Mesothelial cell of epicardium (in vitro differentiated cells): ENCODE data around the gene COL23A1. TPM values are rescaled to one million over a fixed set of nuclear protein-coding genes. Genes with fewer than 3 reads are reported as not detected.

Source experiments
- DNase-seq, 2 experiments: peaks; one replicate each; pipeline ENCODE4 v3.0.0; 2021; ENCODE audit warnings: low spot score in 2 of 2; ENCODE audit not compliant: unreplicated experiment in 2 of 2
- H3K27ac Mint-ChIP-seq: 2 replicates; pipeline ENCODE4 v1.8.0; 2021; ENCODE audit warnings: mixed read lengths
- H3K27me3 Mint-ChIP-seq: 2 replicates; pipeline ENCODE4 v1.8.0; 2021; ENCODE audit warnings: low read depth, mixed read lengths
- H3K36me3 Mint-ChIP-seq: 2 replicates; pipeline ENCODE4 v1.8.0; 2021; ENCODE audit warnings: mixed read lengths
- H3K4me1 Mint-ChIP-seq: 2 replicates; pipeline ENCODE4 v1.8.0; 2021; ENCODE audit warnings: mixed read lengths
- H3K4me3 Mint-ChIP-seq: 2 replicates; pipeline ENCODE4 v1.8.0; 2021; ENCODE audit warnings: mild to moderate bottlenecking, moderate library complexity, mixed read lengths
- H3K9me3 Mint-ChIP-seq: 2 replicates; pipeline ENCODE4 v1.8.0; 2021; ENCODE audit warnings: mixed read lengths
- total RNA-seq: library from RNA; stranded (reverse); gene quantifications from 3 replicates; pipeline ENCODE4 v1.2.1, GENCODE V29; 2021
- TF ChIP-seq, protein P1 (sequence below): fragments of 200-600 bp; sonication (generic); IDR thresholded peaks from one replicate; pipeline ENCODE4 v1.5.0; 2021; ENCODE audit warnings: antibody characterized with exemption; ENCODE audit not compliant: unreplicated experiment

The COL23A1 gene
- total RNA-seq, 1 donor from 2014 or later = 13.6 TPM

- no peak overlapping the region for H3K27ac Mint-ChIP-seq
- no peak overlapping the region for H3K4me3 Mint-ChIP-seq
- peaks cover 9% of the 10 kb centered on the region for H3K27me3 Mint-ChIP-seq
- TF ChIP-seq, protein P1, sequence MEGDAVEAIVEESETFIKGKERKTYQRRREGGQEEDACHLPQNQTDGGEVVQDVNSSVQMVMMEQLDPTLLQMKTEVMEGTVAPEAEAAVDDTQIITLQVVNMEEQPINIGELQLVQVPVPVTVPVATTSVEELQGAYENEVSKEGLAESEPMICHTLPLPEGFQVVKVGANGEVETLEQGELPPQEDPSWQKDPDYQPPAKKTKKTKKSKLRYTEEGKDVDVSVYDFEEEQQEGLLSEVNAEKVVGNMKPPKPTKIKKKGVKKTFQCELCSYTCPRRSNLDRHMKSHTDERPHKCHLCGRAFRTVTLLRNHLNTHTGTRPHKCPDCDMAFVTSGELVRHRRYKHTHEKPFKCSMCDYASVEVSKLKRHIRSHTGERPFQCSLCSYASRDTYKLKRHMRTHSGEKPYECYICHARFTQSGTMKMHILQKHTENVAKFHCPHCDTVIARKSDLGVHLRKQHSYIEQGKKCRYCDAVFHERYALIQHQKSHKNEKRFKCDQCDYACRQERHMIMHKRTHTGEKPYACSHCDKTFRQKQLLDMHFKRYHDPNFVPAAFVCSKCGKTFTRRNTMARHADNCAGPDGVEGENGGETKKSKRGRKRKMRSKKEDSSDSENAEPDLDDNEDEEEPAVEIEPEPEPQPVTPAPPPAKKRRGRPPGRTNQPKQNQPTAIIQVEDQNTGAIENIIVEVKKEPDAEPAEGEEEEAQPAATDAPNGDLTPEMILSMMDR = no peak
- no peaks in the 10 kb centered on the region for H3K9me3 Mint-ChIP-seq
- H3K4me1 Mint-ChIP-seq = peaks cover 54% of the 10 kb centered on the region
- H3K36me3 Mint-ChIP-seq = no peaks in the 10 kb centered on the region
- DNase-seq = no peak
Observed at GRCh38 chr5:178361657-178362445, 228.3 kb downstream of the COL23A1 start.

- H3K27me3 Mint-ChIP-seq = peaks cover 9% of the 10 kb centered on the region
- no peaks in the 10 kb centered on the region for H3K36me3 Mint-ChIP-seq
- H3K4me1 Mint-ChIP-seq = peaks cover 57% of the 10 kb centered on the region
- H3K9me3 Mint-ChIP-seq = no peaks in the 10 kb centered on the region
- no peak overlapping the region for H3K4me3 Mint-ChIP-seq
- peak overlapping the region; percentile 37 for H3K27ac Mint-ChIP-seq
- DNase-seq = no peak
- TF ChIP-seq, protein P1 = no peak
Observed at GRCh38 chr5:178360926-178361235, 229.3 kb downstream of the COL23A1 start.

- H3K27me3 Mint-ChIP-seq = peaks cover 9% of the 10 kb centered on the region
- H3K4me3 Mint-ChIP-seq = no peak overlapping the region
- no peaks in the 10 kb centered on the region for H3K9me3 Mint-ChIP-seq
- no peaks in the 10 kb centered on the region for H3K36me3 Mint-ChIP-seq
- H3K4me1 Mint-ChIP-seq = peaks cover 56% of the 10 kb centered on the region
- TF ChIP-seq, protein P1 = no peak
- DNase-seq = no peak
- H3K27ac Mint-ChIP-seq = no peak overlapping the region
Observed at GRCh38 chr5:178360222-178360925, 229.8 kb downstream of the COL23A1 start.

- Mint-ChIP-seq H3K27ac (no peak overlapping the region), H3K27me3 (peaks cover 9% of the 10 kb centered on the region), H3K36me3 (no peaks in the 10 kb centered on the region), H3K4me3 (no peak overlapping the region), H3K9me3 (no peaks in the 10 kb centered on the region), H3K4me1 (peaks cover 49% of the 10 kb centered on the region)
- no peak for DNase-seq
- TF ChIP-seq, protein P1 = no peak
Observed at GRCh38 chr5:178359738-178360137, 230.5 kb downstream of the COL23A1 start.

DNA sequence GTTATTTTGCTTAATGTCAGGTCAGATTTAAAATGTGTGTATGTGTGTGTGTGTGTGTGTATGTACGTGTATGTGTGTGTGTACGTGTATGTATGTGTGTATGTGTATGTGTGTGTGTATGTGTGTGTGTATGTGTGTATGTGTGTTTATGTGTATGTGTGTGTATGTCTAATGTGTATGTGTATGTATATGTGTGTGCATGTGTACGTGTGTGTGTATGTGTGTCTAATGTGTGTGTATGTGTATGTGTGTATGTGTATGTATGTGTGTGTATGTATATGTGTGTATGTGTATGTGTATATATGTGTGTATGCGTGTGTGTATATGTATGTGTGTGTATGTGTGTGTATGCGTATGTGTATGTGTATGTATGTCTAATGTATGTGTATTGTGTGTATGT lies 232.5 kb downstream of the COL23A1 start:
- Mint-ChIP-seq H3K36me3 (no peaks in the 10 kb centered on the region), H3K27me3 (peaks cover 9% of the 10 kb centered on the region), H3K4me1 (peaks cover 46% of the 10 kb centered on the region), H3K4me3 (no peak overlapping the region), H3K9me3 (no peaks in the 10 kb centered on the region), H3K27ac (peak overlapping the region; percentile 74)
- DNase-seq = no peak
- TF ChIP-seq, protein P1 = no peak
